ENCODE results near the gene PROP1.

- TF ChIP-seq CTCF (IDR thresholded peaks at IDR 0.05; ENCODE audit: insufficient read depth, low read length) (no peak), SPI1 (IDR thresholded peaks at IDR 0.05; ENCODE audit: borderline replicate concordance, low read depth) (no peak), POLR2AphosphoS5 (IDR thresholded peaks at IDR 0.05; ENCODE audit: low read depth) (no peak)
- TF ChIP-seq, protein P1, sequence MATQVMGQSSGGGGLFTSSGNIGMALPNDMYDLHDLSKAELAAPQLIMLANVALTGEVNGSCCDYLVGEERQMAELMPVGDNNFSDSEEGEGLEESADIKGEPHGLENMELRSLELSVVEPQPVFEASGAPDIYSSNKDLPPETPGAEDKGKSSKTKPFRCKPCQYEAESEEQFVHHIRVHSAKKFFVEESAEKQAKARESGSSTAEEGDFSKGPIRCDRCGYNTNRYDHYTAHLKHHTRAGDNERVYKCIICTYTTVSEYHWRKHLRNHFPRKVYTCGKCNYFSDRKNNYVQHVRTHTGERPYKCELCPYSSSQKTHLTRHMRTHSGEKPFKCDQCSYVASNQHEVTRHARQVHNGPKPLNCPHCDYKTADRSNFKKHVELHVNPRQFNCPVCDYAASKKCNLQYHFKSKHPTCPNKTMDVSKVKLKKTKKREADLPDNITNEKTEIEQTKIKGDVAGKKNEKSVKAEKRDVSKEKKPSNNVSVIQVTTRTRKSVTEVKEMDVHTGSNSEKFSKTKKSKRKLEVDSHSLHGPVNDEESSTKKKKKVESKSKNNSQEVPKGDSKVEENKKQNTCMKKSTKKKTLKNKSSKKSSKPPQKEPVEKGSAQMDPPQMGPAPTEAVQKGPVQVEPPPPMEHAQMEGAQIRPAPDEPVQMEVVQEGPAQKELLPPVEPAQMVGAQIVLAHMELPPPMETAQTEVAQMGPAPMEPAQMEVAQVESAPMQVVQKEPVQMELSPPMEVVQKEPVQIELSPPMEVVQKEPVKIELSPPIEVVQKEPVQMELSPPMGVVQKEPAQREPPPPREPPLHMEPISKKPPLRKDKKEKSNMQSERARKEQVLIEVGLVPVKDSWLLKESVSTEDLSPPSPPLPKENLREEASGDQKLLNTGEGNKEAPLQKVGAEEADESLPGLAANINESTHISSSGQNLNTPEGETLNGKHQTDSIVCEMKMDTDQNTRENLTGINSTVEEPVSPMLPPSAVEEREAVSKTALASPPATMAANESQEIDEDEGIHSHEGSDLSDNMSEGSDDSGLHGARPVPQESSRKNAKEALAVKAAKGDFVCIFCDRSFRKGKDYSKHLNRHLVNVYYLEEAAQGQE (IDR thresholded peaks at IDR 0.05; ENCODE audit: insufficient replicate concordance, low read depth), result no peak
These were observed 13.1 kb downstream of the PROP1 start for GRCh38 chr5:177982956-177983355.
